GM10248 (cell line): ENCODE data around the gene ZNF135.

Experiments used
- CTCF ChIA-PET: fragments of 300-600 bp; sonication (Branson Sonifier 250); formaldehyde crosslinking; extraction: SDS; loops from one replicate; lab custom pipeline; 2021; ENCODE audit warnings: antibody characterized with exemption; lab: Yijun Ruan, JAX
- POLR2A ChIA-PET: fragments of 350-650 bp; sonication (Branson Sonifier 250); formaldehyde crosslinking; extraction: SDS; loops from one replicate; lab custom pipeline; 2020; ENCODE audit warnings: antibody characterized with exemption; lab: Yijun Ruan, JAX
- DNase-seq: peaks from one replicate; pipeline ENCODE4 v3.0.0; 2012; ENCODE audit errors: extremely low spot score
- TF ChIP-seq, protein P1 (sequence below): IDR thresholded peaks from 2 replicates; pipeline ENCODE4 v1.5.1; 2012; ENCODE audit warnings: mild to moderate bottlenecking, low read depth; ENCODE audit errors: extremely low read depth, missing control alignments, control extremely low read depth

The ZNF135 gene

GRCh38 chr19:58067240-58067912 is 8.3 kb downstream of the ZNF135 start:
- CTCF ChIA-PET = interaction anchor here (1.0 kb wide), 1 partner anchor 15 kb away, joined by 3 read pairs; no protein-coding TSS in a partner anchor
- POLR2A ChIA-PET = no interaction called here
- no peak for DNase-seq
- TF ChIP-seq, protein P1, sequence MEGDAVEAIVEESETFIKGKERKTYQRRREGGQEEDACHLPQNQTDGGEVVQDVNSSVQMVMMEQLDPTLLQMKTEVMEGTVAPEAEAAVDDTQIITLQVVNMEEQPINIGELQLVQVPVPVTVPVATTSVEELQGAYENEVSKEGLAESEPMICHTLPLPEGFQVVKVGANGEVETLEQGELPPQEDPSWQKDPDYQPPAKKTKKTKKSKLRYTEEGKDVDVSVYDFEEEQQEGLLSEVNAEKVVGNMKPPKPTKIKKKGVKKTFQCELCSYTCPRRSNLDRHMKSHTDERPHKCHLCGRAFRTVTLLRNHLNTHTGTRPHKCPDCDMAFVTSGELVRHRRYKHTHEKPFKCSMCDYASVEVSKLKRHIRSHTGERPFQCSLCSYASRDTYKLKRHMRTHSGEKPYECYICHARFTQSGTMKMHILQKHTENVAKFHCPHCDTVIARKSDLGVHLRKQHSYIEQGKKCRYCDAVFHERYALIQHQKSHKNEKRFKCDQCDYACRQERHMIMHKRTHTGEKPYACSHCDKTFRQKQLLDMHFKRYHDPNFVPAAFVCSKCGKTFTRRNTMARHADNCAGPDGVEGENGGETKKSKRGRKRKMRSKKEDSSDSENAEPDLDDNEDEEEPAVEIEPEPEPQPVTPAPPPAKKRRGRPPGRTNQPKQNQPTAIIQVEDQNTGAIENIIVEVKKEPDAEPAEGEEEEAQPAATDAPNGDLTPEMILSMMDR = no peak

GRCh38 chr19:58079792-58080191 is 20.7 kb downstream of the ZNF135 start:
- ChIA-PET CTCF (no interaction called here), POLR2A (no interaction called here)
- no peak for DNase-seq
- TF ChIP-seq, protein P1 = no peak

- CTCF ChIA-PET = interaction anchor here (1.0 kb wide), 1 partner anchor 17 kb away, joined by 3 read pairs; no protein-coding TSS in a partner anchor
- TF ChIP-seq, protein P1 = no peak
- POLR2A ChIA-PET = no interaction called here
- DNase-seq = no peak
Observed at GRCh38 chr19:58083021-58083420, 23.9 kb downstream of the ZNF135 start.

GRCh38 chr19:58084596-58085347 is 25.7 kb downstream of the ZNF135 start:
- TF ChIP-seq, protein P1 = no peak
- no peak for DNase-seq
- ChIA-PET CTCF (no interaction called here), POLR2A (no interaction called here)

DNA sequence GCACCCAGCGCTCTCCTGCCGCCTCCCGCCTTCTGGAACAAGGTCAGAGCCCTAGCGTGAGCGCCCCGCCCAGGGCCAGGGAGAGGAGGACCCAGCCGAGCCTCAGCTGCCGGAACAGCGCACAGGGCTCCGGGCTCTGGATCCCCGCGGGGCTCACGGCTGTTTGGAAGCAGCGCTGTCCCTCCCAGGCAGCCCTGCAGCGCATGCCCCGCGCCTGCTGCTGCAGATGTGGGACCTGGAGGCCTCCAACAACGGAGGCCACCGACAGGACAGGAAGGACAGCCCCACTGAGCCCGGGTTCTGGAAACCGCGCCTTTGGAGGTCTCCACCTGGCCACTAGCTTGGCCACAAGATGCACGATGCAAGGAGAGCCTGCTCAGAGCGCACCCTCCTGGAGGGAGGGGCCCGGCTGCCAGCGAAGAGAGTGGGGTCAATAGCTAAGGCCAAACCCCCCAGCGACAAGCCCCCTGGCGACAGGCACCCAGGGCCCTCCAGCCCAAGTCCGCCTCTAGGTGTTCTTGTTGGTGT is 26.3 kb downstream of the ZNF135 start:
- ChIA-PET CTCF (no interaction called here), POLR2A (interaction anchor here (0.7 kb wide), 1 partner anchor 20 kb away, joined by 3 read pairs; no protein-coding TSS in a partner anchor)
- TF ChIP-seq, protein P1 = no peak
- no peak for DNase-seq

GRCh38 chr19:58086825-58087710 is 28.0 kb downstream of the ZNF135 start:
- CTCF ChIA-PET = no interaction called here

More at GRCh38 chr19:58086825-58087710, 28.0 kb downstream of the ZNF135 start:
- no peak for DNase-seq
- POLR2A ChIA-PET = no interaction called here
- TF ChIP-seq, protein P1 = no peak
